ENCODE data around the gene MBNL2.

MBNL2 gene

DNA sequence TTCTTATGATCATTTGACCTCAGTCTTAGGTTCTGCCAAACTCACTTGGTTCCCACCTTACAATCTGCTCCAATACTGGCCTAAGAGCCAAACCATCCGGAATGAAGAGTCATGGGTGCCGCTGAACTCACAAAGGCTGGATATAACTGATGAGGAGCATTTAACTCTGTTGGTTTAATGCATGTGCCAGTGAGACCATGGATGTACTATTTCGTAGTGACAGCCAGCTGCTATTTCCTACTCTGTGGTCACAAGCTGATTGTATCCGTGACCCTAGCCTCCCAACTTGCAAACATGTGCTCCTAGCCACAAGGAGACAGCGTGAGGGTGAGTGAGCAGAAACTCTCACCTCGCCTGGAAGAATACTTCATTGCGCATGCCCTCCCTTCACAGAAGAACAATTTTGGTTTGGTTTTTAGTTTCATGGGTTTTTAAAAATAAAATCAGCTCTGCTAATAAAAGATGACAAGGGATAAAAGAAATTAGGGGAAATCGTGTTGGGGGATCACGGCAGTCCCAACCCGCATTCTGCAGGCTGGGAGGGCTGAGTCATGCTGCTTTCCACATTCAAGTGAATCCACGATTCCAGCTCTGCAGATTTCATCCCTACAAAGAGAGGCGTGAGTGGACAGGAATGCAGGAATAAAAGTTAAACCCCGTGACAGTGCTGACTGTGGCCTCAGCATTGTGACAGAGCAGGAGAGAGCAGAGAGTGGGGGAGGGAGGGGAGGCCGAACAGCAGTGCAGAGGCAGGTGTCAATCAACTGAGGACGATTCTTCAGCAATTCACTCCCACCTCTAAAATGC lies 145.1 kb downstream of the MBNL2 start:
- no peak overlapping the region for H3K4me3 ChIP-seq (ENCODE audit: low read depth, low read length)
- TF ChIP-seq, protein P1, sequence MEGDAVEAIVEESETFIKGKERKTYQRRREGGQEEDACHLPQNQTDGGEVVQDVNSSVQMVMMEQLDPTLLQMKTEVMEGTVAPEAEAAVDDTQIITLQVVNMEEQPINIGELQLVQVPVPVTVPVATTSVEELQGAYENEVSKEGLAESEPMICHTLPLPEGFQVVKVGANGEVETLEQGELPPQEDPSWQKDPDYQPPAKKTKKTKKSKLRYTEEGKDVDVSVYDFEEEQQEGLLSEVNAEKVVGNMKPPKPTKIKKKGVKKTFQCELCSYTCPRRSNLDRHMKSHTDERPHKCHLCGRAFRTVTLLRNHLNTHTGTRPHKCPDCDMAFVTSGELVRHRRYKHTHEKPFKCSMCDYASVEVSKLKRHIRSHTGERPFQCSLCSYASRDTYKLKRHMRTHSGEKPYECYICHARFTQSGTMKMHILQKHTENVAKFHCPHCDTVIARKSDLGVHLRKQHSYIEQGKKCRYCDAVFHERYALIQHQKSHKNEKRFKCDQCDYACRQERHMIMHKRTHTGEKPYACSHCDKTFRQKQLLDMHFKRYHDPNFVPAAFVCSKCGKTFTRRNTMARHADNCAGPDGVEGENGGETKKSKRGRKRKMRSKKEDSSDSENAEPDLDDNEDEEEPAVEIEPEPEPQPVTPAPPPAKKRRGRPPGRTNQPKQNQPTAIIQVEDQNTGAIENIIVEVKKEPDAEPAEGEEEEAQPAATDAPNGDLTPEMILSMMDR (conservative IDR thresholded peaks at IDR 0.05; ENCODE audit: low read depth, low read length) = no peak
- DNase-seq (ENCODE audit: low read depth) = peak; percentile 81

DNA sequence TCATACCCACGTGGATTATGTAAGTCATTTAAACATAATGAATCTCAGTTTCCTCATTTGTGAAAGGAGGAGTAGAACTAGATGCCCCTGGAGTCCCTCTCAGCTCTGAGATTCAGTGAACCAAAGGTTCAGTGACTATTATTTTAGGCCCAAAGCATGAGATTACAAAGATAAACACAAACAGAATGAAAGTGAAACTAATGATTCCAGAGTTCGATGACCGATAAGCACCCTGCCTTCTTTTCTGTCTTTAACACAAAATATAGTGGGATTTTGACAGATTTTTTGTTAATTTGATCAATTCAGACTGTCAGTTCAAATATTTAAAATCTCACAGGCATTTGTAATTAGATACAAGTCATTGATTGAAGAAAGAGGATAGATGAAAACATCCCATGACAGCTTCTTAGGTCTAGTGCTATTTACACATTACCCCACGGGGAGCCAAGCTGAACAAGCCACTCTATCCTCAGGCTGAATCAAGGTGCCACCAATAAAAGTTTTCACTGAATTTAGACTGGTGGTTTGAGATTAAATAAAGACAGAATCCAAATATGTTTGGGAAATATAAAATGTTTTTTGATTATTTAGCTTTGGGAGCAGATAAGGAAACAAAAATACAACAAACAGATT lies 147.2 kb downstream of the MBNL2 start:
- peak; percentile 48 for DNase-seq (ENCODE audit: low read depth)
- TF ChIP-seq, protein P1 (conservative IDR thresholded peaks at IDR 0.05; ENCODE audit: low read depth, low read length) = no peak
- peak overlapping the region; percentile 39 for H3K4me3 ChIP-seq (ENCODE audit: low read depth, low read length)

DNA sequence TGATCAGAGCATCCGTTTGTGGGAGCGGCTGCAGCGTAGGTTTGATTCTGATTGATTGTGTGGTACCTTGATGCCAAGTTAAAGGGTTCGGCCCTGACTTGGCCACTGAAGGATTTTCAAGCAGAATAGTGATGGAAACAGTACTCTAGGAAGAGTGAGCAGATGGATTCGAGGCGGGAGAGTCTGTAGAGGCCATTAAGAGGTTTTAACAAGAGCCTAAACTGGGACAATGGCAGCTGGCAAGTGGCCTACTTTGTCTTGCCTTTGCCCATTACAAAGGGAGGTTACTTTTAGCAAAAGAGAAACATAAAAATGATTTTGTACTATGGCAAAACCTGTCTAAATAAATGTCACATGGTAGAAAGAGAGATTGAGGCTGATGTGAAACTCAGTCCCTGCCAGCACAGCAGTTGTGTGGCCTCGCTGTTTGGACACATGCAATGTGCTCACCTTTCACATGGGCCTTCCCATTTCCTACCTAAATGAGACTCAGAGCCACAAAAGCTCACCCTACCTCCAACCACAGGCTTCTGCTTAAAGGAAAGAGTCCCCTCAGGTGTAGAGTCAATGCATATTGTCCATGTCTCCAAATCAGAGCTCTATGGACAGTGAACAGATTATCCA lies 149.5 kb downstream of the MBNL2 start:
- no peak overlapping the region for H3K4me3 ChIP-seq (ENCODE audit: low read depth, low read length)
- TF ChIP-seq, protein P1 (conservative IDR thresholded peaks at IDR 0.05; ENCODE audit: low read depth, low read length) = no peak
- no peak for DNase-seq (ENCODE audit: low read depth)

DNA sequence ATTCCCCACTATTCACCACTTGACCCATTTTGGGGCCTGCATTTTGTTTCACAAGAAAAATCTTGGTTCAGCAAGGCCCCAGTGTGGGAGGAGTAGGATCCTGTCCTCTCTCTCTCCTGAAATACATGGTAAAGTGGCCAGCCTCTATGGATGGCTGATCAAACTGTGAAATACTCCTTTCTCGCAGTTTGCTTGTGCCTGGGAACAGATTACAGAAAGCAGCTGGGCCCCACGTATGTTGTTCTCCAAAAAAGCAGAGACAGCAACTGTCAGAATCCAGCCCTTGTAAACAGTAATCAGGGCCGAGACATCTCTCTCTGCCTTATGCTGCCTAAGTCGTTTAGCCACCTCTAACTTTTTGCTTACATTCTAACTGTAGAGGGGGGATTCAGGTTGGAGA lies 150.8 kb downstream of the MBNL2 start:
- DNase-seq (ENCODE audit: low read depth) = no peak
- H3K4me3 ChIP-seq (ENCODE audit: low read depth, low read length) = no peak overlapping the region
- TF ChIP-seq, protein P1 (conservative IDR thresholded peaks at IDR 0.05; ENCODE audit: low read depth, low read length) = no peak

DNA sequence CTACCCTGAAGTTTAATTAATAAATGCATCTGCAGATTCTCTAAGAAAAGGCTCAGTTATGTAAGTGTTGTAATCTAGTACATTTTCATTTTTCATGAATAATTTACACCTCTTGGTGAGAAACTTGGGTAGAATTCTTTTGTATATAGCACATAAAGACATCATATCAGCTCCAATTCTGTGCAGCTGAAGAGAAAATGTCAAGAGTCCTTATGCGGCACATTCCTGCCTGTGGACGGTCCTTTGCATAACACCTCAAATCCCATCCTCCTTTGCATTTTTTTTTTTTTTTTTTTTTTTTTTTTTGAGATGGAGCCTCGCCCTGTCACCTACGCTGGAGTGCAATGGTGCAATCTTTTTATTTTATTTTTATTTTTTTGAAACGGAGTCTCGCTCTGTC lies 151.7 kb downstream of the MBNL2 start:
- TF ChIP-seq, protein P1 (conservative IDR thresholded peaks at IDR 0.05; ENCODE audit: low read depth, low read length) = no peak
- no peak overlapping the region for H3K4me3 ChIP-seq (ENCODE audit: low read depth, low read length)

DNA sequence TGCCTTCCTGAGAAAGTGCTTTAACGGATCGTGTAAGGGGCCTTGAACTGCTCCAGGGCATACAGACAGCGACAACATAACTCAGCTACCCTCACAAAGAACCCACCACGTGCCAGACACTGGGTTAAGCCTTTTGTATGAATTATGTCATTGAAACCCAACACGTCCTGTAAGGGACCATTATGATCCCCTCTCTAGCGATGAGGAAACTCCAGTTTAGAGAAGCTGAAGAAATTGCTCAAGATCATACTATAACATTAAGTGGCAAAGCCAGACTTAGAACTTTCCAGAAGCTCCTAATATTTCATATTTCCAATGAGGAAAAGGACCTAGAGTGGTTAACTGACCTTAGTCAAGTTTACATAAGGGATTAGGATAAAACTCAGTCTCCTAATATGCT lies 154.8 kb downstream of the MBNL2 start:
- TF ChIP-seq, protein P1 (conservative IDR thresholded peaks at IDR 0.05; ENCODE audit: low read depth, low read length) = no peak
- no peak for DNase-seq (ENCODE audit: low read depth)
- no peak overlapping the region for H3K4me3 ChIP-seq (ENCODE audit: low read depth, low read length)

More for the DNA sequence above, 151.7 kb downstream of the MBNL2 start:
- DNase-seq (ENCODE audit: low read depth) = no peak
